H1 (cell line): ENCODE results near the gene NDUFB8. TPM values are rescaled to one million over a fixed set of nuclear protein-coding genes. Genes with fewer than 3 reads are reported as not detected.

Experiments used
- CTCF ChIA-PET: fragments of 300-600 bp; sonication (Branson Sonifier 250); formaldehyde crosslinking; loops from one replicate; lab custom pipeline; 2021; ENCODE audit not compliant: partially characterized antibody; lab: Charles Lee
- POLR2A ChIA-PET: fragments of 300-600 bp; sonication (Branson Sonifier 250); formaldehyde crosslinking; loops from one replicate; lab custom pipeline; 2021; ENCODE audit warnings: inconsistent platforms; ENCODE audit not compliant: partially characterized antibody; lab: Charles Lee
- DNase-seq, 2 experiments: peaks; one replicate each; pipeline versions ENCODE4 v3.0.0 to v3.0.0-alpha.2; 2010 to 2022; ENCODE audit warnings: low spot score in 2 of 2, low read depth in 1 of 2, mixed read lengths in 1 of 2
- FAIRE-seq: peaks from 2 replicates; lab custom pipeline; 2011; peaks lifted over from hg19 to GRCh38; lab: Jason Lieb, UNC
- H2AFZ ChIP-seq: 2 replicates; pipeline ENCODE4 v1.8.1; 2012; ENCODE audit warnings: low read length, inconsistent platforms
- H2AK5ac ChIP-seq: 2 replicates; pipeline ENCODE4 v1.6.1; 2013; ENCODE audit warnings: low read depth, low read length
- H2BK120ac ChIP-seq: replicated peaks from 2 replicates; pipeline ENCODE3; 2013; ENCODE audit warnings: low read depth, low read length, inconsistent platforms
- H2BK12ac ChIP-seq: 2 replicates; pipeline ENCODE4 v1.6.1; 2013; ENCODE audit warnings: low read depth, low read length
- H2BK15ac ChIP-seq: 2 replicates; pipeline ENCODE4 v1.6.1; 2013; ENCODE audit warnings: low read length
- H2BK20ac ChIP-seq: 2 replicates; pipeline ENCODE4 v1.6.1; 2013; ENCODE audit warnings: low read length
- H2BK5ac ChIP-seq: 2 replicates; pipeline ENCODE4 v1.6.1; 2013; ENCODE audit warnings: low read depth, low read length
- H3K14ac ChIP-seq: 2 replicates; pipeline ENCODE4 v1.6.1; 2013; ENCODE audit warnings: inconsistent platforms; ENCODE audit not compliant: insufficient read length
- H3K18ac ChIP-seq: 2 replicates; pipeline ENCODE4 v1.6.1; 2013; ENCODE audit warnings: low read length; ENCODE audit errors: extremely low read depth
- H3K23ac ChIP-seq: 2 replicates; pipeline ENCODE4 v1.6.1; 2013; ENCODE audit warnings: inconsistent platforms; ENCODE audit not compliant: insufficient read length
- H3K23me2 ChIP-seq: 2 replicates; pipeline ENCODE4 v1.6.1; 2013; ENCODE audit warnings: low read depth, low read length
- H3K27ac ChIP-seq: 2 replicates; pipeline ENCODE4 v1.6.1; 2011; ENCODE audit warnings: low read depth, low read length, inconsistent platforms
- H3K27me3 ChIP-seq, 4 experiments: replicated peaks in 1 of 4; 1 replicate in 1 of 4; 2 replicates in 3 of 4; pipeline versions ENCODE4 v1.6.1 to v1.8.1; 2011 to 2013; ENCODE audit warnings: low read length in 3 of 4, mild to moderate bottlenecking in 3 of 4, inconsistent platforms in 2 of 4, mixed read lengths in 2 of 4, moderate library complexity in 1 of 4; ENCODE audit not compliant: control insufficient read depth in 3 of 4, insufficient read depth in 3 of 4; ENCODE audit errors: extremely low read depth in 1 of 4
- H3K36me3 ChIP-seq, 4 experiments: 2 replicates each; pipeline versions ENCODE4 v1.6.1 to v1.8.1; 2011 to 2013; ENCODE audit warnings: mild to moderate bottlenecking in 4 of 4, low read length in 3 of 4, moderate library complexity in 2 of 4, control low read depth in 1 of 4, inconsistent platforms in 1 of 4; ENCODE audit not compliant: insufficient read depth in 4 of 4, control insufficient read depth in 2 of 4
- H3K4ac ChIP-seq: replicated peaks from 2 replicates; pipeline ENCODE3; 2013; ENCODE audit warnings: low read length, low read depth, mixed read lengths, inconsistent platforms; ENCODE audit not compliant: insufficient read length
- H3K4me1 ChIP-seq, 4 experiments: replicated peaks in 1 of 4; 1 replicate in 1 of 4; 2 replicates in 3 of 4; pipeline versions ENCODE4 v1.6.1 to v1.8.1; 2011 to 2013; ENCODE audit warnings: low read length in 3 of 4, inconsistent platforms in 2 of 4, mixed read lengths in 1 of 4; ENCODE audit not compliant: insufficient read depth in 4 of 4, control insufficient read depth in 3 of 4
- H3K4me2 ChIP-seq, 2 experiments: 2 replicates each; pipeline versions ENCODE4 v1.6.1 to v1.8.1; 2011 to 2013; ENCODE audit warnings: low read depth in 2 of 2, low read length in 2 of 2, control low read depth in 1 of 2, inconsistent platforms in 1 of 2, mild to moderate bottlenecking in 1 of 2; ENCODE audit not compliant: insufficient read depth in 1 of 2
- H3K4me3 ChIP-seq, 4 experiments: fragments of 200-600, 300-600 bp in 1 of 4; sonication (generic), shearing (Covaris generic), sonication (Bioruptor Twin) in 1 of 4; 2 replicates each; pipeline versions ENCODE4 v1.5.1 to v1.8.1; 2011 to 2016; ENCODE audit warnings: low read length in 4 of 4, low read depth in 3 of 4, control low read depth in 2 of 4, inconsistent platforms in 2 of 4, mild to moderate bottlenecking in 2 of 4, mixed read lengths in 1 of 4, moderate library complexity in 1 of 4; ENCODE audit not compliant: insufficient read depth in 2 of 4; ENCODE audit errors: extremely low read depth in 1 of 4
- H3K56ac ChIP-seq: replicated peaks from 2 replicates; pipeline ENCODE3; 2013; ENCODE audit warnings: low read depth, mild to moderate bottlenecking, mixed read lengths, low read length, inconsistent platforms; ENCODE audit not compliant: insufficient read length
- H3K79me1 ChIP-seq: 2 replicates; pipeline ENCODE4 v1.6.1; 2013; ENCODE audit warnings: low read depth, low read length, control low read depth
- H3K79me2 ChIP-seq, 2 experiments: 2 replicates each; pipeline versions ENCODE4 v1.6.1 to v1.8.1; 2012 to 2013; ENCODE audit warnings: low read length in 2 of 2, mild to moderate bottlenecking in 2 of 2, inconsistent platforms in 1 of 2; ENCODE audit not compliant: insufficient read depth in 2 of 2, control insufficient read depth in 1 of 2
- H3K9ac ChIP-seq, 4 experiments: replicated peaks in 1 of 4; 1 replicate in 1 of 4; 2 replicates in 3 of 4; pipeline versions ENCODE4 v1.6.1 to v1.8.1; 2011 to 2013; ENCODE audit warnings: low read depth in 3 of 4, low read length in 3 of 4, control low read depth in 2 of 4, mild to moderate bottlenecking in 2 of 4, moderate library complexity in 2 of 4, inconsistent platforms in 1 of 4; ENCODE audit errors: extremely low read depth in 1 of 4
- H3K9me3 ChIP-seq, 2 experiments: 2 replicates each; pipeline versions ENCODE4 v1.6.1 to v1.8.1; 2012 to 2013; ENCODE audit warnings: mild to moderate bottlenecking in 2 of 2, moderate library complexity in 2 of 2, control low read depth in 1 of 2, inconsistent platforms in 1 of 2, low read depth in 1 of 2, low read length in 1 of 2, mixed read lengths in 1 of 2; ENCODE audit not compliant: insufficient read depth in 2 of 2
- H4K20me1 ChIP-seq, 2 experiments: replicated peaks in 1 of 2; 2 replicates each; pipeline versions ENCODE3 to v1.8.1; 2011 to 2013; ENCODE audit warnings: inconsistent platforms in 2 of 2, low read length in 2 of 2, mild to moderate bottlenecking in 1 of 2; ENCODE audit not compliant: insufficient read depth in 2 of 2, control insufficient read depth in 1 of 2
- H4K5ac ChIP-seq: 2 replicates; pipeline ENCODE4 v1.6.1; 2013; ENCODE audit warnings: low read length, low read depth, mixed read lengths, inconsistent platforms; ENCODE audit not compliant: insufficient read length
- H4K8ac ChIP-seq: 2 replicates; pipeline ENCODE4 v1.8.0; 2013; ENCODE audit warnings: mild to moderate bottlenecking, moderate library complexity, low read length, inconsistent platforms; ENCODE audit not compliant: insufficient read depth; ENCODE audit errors: extremely low read depth
- H4K91ac ChIP-seq: replicated peaks from 2 replicates; pipeline ENCODE3; 2013; ENCODE audit warnings: low read length, mixed read lengths, inconsistent platforms; ENCODE audit not compliant: insufficient read length
- BACH1 ChIP-seq: IDR thresholded peaks from 2 replicates; pipeline ENCODE4 v1.6.1; 2012; ENCODE audit warnings: low read length, improper control_type of control experiment
- MAFK ChIP-seq: IDR thresholded peaks from 2 replicates; pipeline ENCODE4 v1.6.1; 2012; ENCODE audit warnings: low read depth, mild to moderate bottlenecking, improper control_type of control experiment, low read length
- POLR2A ChIP-seq, 2 experiments: IDR thresholded peaks; 1 replicate in 1 of 2; 2 replicates in 1 of 2; pipeline ENCODE4 v1.6.1; 2011; ENCODE audit warnings: low read depth in 2 of 2, low read length in 2 of 2, mild to moderate bottlenecking in 2 of 2; ENCODE audit errors: control extremely low read depth in 1 of 2
- SUZ12 ChIP-seq: fragments of 200-600 bp; sonication (generic); IDR thresholded peaks from 2 replicates; pipeline ENCODE4 v1.6.1; 2012; ENCODE audit warnings: mild to moderate bottlenecking, inconsistent platforms, low read length, moderate library complexity, mixed read lengths
- TAF1 ChIP-seq: IDR thresholded peaks from 2 replicates; pipeline ENCODE4 v1.6.1; 2011; ENCODE audit warnings: mild to moderate bottlenecking, low read depth, low read length
- TBP ChIP-seq: IDR thresholded peaks from 2 replicates; pipeline ENCODE4 v1.6.1; 2011; ENCODE audit warnings: low read depth, low read length, improper control_type of control experiment
- WGBS, 2 experiments: shearing (Covaris generic) in 1 of 2; methylation state at CpG; one replicate each; pipeline versions ENCODE4 v1.1.6 to v1.1.7; 2013 to 2015; ENCODE audit warnings: low lambda C conversion rate in 2 of 2, mixed read lengths in 2 of 2, inconsistent platforms in 1 of 2, low coverage in 1 of 2, missing lambda C conversion rate in 1 of 2; ENCODE audit not compliant: insufficient replicate concordance in 2 of 2, insufficient coverage in 1 of 2, insufficient read length in 1 of 2; ENCODE audit errors: extremely low coverage in 1 of 2, missing lambda C conversion rate in 1 of 2; 5-methylcytosine and 5-hydroxymethylcytosine counted together
- polyA plus RNA-seq, 7 experiments: library from polyadenylated mRNA; depleted of rRNA in 3 of 7; stranded (reverse) in 5 of 7; unstranded in 2 of 7; fragments of >200 nt in 5 of 7; fragments of 200-250 nt in 2 of 7; gene quantifications; 1 replicate in 5 of 7; 2 replicates in 1 of 7; 4 replicates in 1 of 7; pipeline versions ENCODE4 v1.2.1 to v1.2.3, GENCODE V29; 2011 to 2013; ENCODE audit warnings: missing spikeins in 2 of 7, mixed read lengths in 2 of 7
- total RNA-seq: library from RNA; stranded (reverse); fragmentation: NEBNext Ultra II Directional; extraction: Animal tissue kit (Norgen Biotek cat#: 25700); gene quantifications from 2 replicates; pipeline ENCODE4 v1.2.1, GENCODE V29; 2021

NDUFB8 gene
- total and polyA plus RNA-seq, 2 of the 8 experiments (the other 6 are each of a cell fraction or from before 2014, with no cell fraction given) = 175 to 455 TPM

DNA sequence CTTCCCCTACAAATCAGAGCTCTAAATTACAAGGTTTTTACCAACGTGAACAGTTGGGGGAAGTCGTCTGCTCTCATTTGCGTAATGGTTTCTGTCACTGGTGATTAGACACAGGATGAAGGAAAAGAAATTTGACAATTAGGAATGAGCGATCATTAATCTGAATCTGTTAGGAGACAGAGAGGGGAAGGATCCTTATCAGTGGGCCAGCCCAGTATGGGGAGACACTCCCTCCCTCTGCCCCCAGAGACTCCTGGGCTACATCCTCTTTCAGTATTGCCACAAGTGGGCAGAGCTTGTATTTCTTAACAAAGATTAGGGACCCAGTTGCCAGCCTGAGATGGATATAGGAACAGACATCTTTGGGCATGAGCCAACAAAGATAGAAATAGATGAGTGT, 21.5 kb upstream of the NDUFB8 start:
- no peak overlapping the region for H4K5ac ChIP-seq
- no peak overlapping the region for H2BK120ac ChIP-seq
- WGBS, 2 experiments = 97% methylated on average over 4 of the region's 4 CpGs; no CpG with 5 or more reads in 1 of the 2 experiments
- H3K56ac ChIP-seq = no peak overlapping the region
- H3K4me2 ChIP-seq = no peak overlapping the region
- no peak overlapping the region for H3K9ac ChIP-seq
- H2AFZ ChIP-seq = no peak overlapping the region
- no peak overlapping the region for H2BK15ac ChIP-seq
- peaks cover 19 to 42% (median 38%) of the 10 kb centered on the region in 4 experiments; a peak in 7 of 8 replicates for H3K36me3 ChIP-seq
- DNase-seq (no peak), FAIRE-seq (no peak)
- no peak overlapping the region for H2BK5ac ChIP-seq
- H2BK12ac ChIP-seq = no peak overlapping the region
- H3K4me3 ChIP-seq = no peak overlapping the region
- H3K18ac ChIP-seq = no peak overlapping the region
- CTCF ChIA-PET = interaction anchor here (0.9 to 7.2 kb wide), 6 partner anchors 10 to 321 kb away, joined by 3 to 57 read pairs (median 6); no protein-coding TSS in a partner anchor
- H4K8ac ChIP-seq = no peak overlapping the region; the same call in 1 of the 2 replicates
- no peak overlapping the region for H3K23ac ChIP-seq
- no peaks in the 10 kb centered on the region for H3K23me2 ChIP-seq
- no peak overlapping the region for H3K14ac ChIP-seq
- TF ChIP-seq POLR2A (IDR thresholded peaks at IDR 0.05; ENCODE audit: control extremely low read depth in 1 of 2, low read depth in 2 of 2, low read length in 2 of 2) (no peak), TBP (no peak), SUZ12 (no peak), MAFK (no peak), BACH1 (no peak), TAF1 (no peak)
- TF ChIP-seq, all 59 proteins: peak for 0
- Histone ChIP-seq H4K91ac (no peak overlapping the region), H3K27me3 (no peaks in the 10 kb centered on the region), H3K27ac (no peak overlapping the region), H2AK5ac (no peak overlapping the region), H3K4me1 (no peaks in the 10 kb centered on the region), H3K4ac (no peak overlapping the region), H3K9me3 (no peaks in the 10 kb centered on the region), H2BK20ac (no peak overlapping the region), H3K79me2 (no peaks in the 10 kb centered on the region), H3K79me1 (peaks cover 3% of the 10 kb centered on the region; the same call in 1 of the 2 replicates), H4K20me1 (peaks cover 0 to 4% of the 10 kb centered on the region in 2 experiments)
- POLR2A ChIA-PET = interaction anchor here (1.2 to 6.2 kb wide), 5 partner anchors 8 to 16 kb away, joined by 6 to 41 read pairs (median 21); partner anchors contain the start of gene HIF1AN
